OCI-LY1 (cell line): ENCODE results near the gene PARP3.

Experiments used
- CTCF ChIP-seq: fragments of 200-600 bp; sonication (generic), shearing (Covaris generic); IDR thresholded peaks from 2 replicates; pipeline ENCODE4 v1.5.1; 2017; ENCODE audit warnings: mild to moderate bottlenecking, antibody characterized with exemption, low read length, moderate library complexity, mixed read lengths
- EZH2 ChIP-seq: fragments of 200-600 bp; sonication (generic), shearing (Covaris generic); IDR thresholded peaks from 2 replicates; pipeline ENCODE4 v1.8.0; 2017; ENCODE audit warnings: borderline replicate concordance, mixed run types, mild to moderate bottlenecking, antibody characterized with exemption, low read length, moderate library complexity, mixed read lengths

DNA sequence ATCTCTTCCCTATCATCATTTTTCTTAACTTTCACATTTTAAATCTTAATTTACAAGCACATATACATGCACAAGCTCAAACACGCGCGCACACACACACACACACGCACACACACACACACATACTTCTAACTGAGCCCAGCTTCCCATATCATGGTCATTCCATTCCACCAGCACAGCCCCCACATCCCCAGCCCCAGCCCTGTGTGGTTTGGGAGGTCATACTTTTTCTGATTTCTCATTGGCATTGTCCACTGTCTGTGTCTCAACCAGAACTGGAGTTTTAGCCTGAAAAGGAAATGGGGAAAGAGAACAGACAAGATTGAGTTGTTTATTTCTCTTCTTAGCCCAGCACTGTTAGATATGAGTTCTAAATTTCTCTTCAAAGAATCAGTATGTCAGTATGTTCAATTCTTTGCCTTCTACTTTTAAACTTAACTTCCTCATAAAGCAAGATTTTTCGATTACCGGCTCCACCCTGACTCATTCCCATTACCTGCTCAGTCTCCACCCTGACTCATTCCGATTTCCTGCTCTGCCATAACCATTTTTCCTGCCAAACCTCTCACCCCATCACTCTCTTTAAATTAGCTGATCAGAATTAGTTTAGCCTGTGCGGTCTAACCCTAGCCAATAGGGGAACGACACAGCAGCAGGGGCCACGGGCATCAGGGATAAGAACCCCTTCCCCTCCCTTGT, 45.4 kb upstream of the PARP3 start:
- TF ChIP-seq EZH2 (no peak), CTCF (no peak)
